Choroid plexus epithelial cell (primary cell): Measurements from ENCODE around the gene ERC1.

ENCODE experiments used
- DNase-seq: peaks from one replicate; pipeline ENCODE4 v3.0.0-alpha.2; 2010; ENCODE audit warnings: low read depth
- H3K4me3 ChIP-seq: 2 replicates; pipeline ENCODE4 v1.5.1; 2011; ENCODE audit warnings: low read depth, mild to moderate bottlenecking, control low read depth, low read length, moderate library complexity
- CTCF ChIP-seq: conservative IDR thresholded peaks from 2 replicates; pipeline ENCODE4 v1.5.1; 2011; ENCODE audit warnings: low read depth, mild to moderate bottlenecking, control low read depth, inconsistent platforms, low read length, moderate library complexity

ERC1 gene

GRCh38 chr12:1539135-1539534, 548.1 kb downstream of the ERC1 start:
- H3K4me3 ChIP-seq: no peak overlapping the region
- TF ChIP-seq CTCF: no peak

DNA sequence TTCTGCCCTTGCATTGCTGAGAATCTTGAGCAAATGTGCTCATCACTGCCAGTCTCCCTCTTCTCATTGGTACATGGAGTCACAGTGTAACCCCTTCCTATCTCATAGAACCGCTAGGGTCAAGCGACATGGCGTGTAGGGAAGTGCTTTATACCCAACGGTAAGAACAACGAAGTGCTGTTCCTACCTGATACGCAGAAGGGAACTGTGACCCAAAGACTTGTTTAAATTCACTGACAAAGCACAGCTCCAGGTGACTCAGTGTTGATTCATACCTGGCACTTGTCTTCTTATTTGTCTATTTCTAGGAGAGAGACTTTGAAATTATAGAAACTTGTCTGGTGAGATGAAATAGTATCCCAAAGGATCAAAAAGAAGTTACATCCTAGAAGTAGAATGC, 549.7 kb downstream of the ERC1 start:
- H3K4me3 ChIP-seq: no peak overlapping the region
- no peak for TF ChIP-seq CTCF
- no peak for DNase-seq

More at GRCh38 chr12:1539135-1539534, 548.1 kb downstream of the ERC1 start:
- no peak for DNase-seq

GRCh38 chr12:1542599-1542998, 551.6 kb downstream of the ERC1 start:
- TF ChIP-seq CTCF: no peak
- H3K4me3 ChIP-seq: no peak overlapping the region
- DNase-seq: no peak

- peak; percentile 66 for DNase-seq
- no peak overlapping the region for H3K4me3 ChIP-seq
- peak; percentile 62 for TF ChIP-seq CTCF
These were observed 554.1 kb downstream of the ERC1 start for GRCh38 chr12:1544996-1545700.
